Testis (tissue), 3 donors: ENCODE results near the gene ACY1. TPM values are rescaled to one million over a fixed set of nuclear protein-coding genes. Genes with fewer than 3 reads are reported as not detected.

Experiments
- DNase-seq: peaks from one replicate; pipeline ENCODE4 v3.0.0-alpha.2; 2019
- H3K27ac ChIP-seq, 2 donors: fragments of 200-600 bp; sonication (generic); one replicate each; pipeline ENCODE4 v1.5.1; 2019
- H3K27me3 ChIP-seq: fragments of 200-600 bp; sonication (generic); one replicate; pipeline ENCODE4 v1.5.1; 2019
- H3K36me3 ChIP-seq: fragments of 200-600 bp; sonication (generic); one replicate; pipeline ENCODE4 v1.5.1; 2017; ENCODE audit warnings: low read depth; ENCODE audit errors: missing control alignments
- H3K4me1 ChIP-seq: fragments of 200-600 bp; sonication (generic); one replicate; pipeline ENCODE4 v1.5.1; 2019
- H3K4me3 ChIP-seq, 2 donors: fragments of 200-600 bp; sonication (generic); one replicate each; pipeline ENCODE4 v1.5.1; 2017 to 2019
- H3K9me3 ChIP-seq: fragments of 200-600 bp; sonication (generic); one replicate; pipeline ENCODE4 v1.5.1; 2017
- POLR2A ChIP-seq: fragments of 450-650 bp; IDR thresholded peaks from one replicate; pipeline ENCODE4 v1.6.1; 2017; ENCODE audit warnings: antibody characterized with exemption, mild to moderate bottlenecking, moderate library complexity
- WGBS, 2 donors: methylation state at CpG; one replicate each; pipeline ENCODE4 v1.1.5; 2018; 5-methylcytosine and 5-hydroxymethylcytosine counted together
- intact Hi-C: fragments of 100-400 bp; cut with DNase I; formaldehyde crosslinking; loops from one replicate; pipeline ENCODE4 v1.15.1; 2023; ENCODE audit warnings: low total_unique reads
- polyA plus RNA-seq: library from polyadenylated mRNA; stranded (reverse); fragments of 350-450 nt; fragmentation: Illumina TruSeq; extraction: RNeasy Lipid Tissue Mini Kit (QIAGEN cat#74804); gene quantifications from one replicate; pipeline ENCODE4 v1.2.3, GENCODE V29; 2014; ENCODE audit warnings: low read depth, low replicate concordance; ENCODE audit not compliant: insufficient read depth
- total RNA-seq, 2 donors: library from RNA; depleted of rRNA; stranded (reverse); fragments of >200 nt; gene quantifications; one replicate each; pipeline ENCODE4 v1.2.3, GENCODE V29; 2016
- TF ChIP-seq, protein P1 (sequence below), 3 experiments: fragments of 450-650 bp in 2 of 3; fragments of 200-600 bp in 1 of 3; sonication (generic) in 1 of 3; IDR thresholded peaks; one replicate each; pipeline ENCODE4 v1.5.1; 2016 to 2019; ENCODE audit warnings: antibody characterized with exemption in 3 of 3, mild to moderate bottlenecking in 2 of 3, moderate library complexity in 1 of 3

Gene ACY1
- total and polyA plus RNA-seq, 3 donors from 2014 or later, result 16.0 to 26.7 (median 17.1) TPM

DNA sequence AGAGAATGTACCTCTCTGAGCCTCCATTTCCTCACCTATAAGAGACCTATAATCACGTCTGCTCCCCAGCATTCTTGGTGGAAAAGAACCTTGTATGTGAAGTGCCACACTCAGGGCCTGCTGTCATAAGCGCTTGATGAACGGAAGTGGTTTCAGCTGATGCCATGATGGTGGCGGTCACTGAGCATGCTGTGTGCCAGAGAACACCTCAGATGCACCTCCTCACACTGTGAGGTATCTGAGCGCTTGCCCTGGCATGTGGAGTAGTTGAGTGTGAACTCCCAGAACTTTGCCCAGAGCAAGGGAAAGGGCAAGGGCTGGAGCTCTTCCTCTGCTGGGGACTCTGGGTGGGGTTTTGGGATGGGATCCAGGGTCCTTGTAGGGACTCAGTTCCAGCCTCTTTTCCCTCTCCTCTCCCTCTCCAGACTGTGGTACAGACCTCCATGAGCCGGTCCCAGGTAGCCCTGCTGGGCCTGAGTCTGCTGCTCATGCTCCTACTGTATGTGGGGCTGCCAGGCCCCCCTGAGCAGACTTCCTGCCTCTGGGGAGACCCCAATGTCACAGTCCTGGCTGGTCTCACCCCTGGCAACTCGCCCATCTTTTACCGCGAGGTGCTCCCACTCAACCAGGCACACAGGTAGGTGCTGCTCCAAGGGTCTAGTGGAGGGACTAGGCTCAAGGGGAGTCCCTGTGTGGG is 5.7 kb upstream of the ACY1 start:
- TF ChIP-seq, protein P1, sequence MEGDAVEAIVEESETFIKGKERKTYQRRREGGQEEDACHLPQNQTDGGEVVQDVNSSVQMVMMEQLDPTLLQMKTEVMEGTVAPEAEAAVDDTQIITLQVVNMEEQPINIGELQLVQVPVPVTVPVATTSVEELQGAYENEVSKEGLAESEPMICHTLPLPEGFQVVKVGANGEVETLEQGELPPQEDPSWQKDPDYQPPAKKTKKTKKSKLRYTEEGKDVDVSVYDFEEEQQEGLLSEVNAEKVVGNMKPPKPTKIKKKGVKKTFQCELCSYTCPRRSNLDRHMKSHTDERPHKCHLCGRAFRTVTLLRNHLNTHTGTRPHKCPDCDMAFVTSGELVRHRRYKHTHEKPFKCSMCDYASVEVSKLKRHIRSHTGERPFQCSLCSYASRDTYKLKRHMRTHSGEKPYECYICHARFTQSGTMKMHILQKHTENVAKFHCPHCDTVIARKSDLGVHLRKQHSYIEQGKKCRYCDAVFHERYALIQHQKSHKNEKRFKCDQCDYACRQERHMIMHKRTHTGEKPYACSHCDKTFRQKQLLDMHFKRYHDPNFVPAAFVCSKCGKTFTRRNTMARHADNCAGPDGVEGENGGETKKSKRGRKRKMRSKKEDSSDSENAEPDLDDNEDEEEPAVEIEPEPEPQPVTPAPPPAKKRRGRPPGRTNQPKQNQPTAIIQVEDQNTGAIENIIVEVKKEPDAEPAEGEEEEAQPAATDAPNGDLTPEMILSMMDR (IDR thresholded peaks at IDR 0.05), result no peak
- no peak for TF ChIP-seq POLR2A
- Histone ChIP-seq H3K27me3 (no peaks in the 10 kb centered on the region), H3K36me3 (no peaks in the 10 kb centered on the region), H3K4me1 (peaks cover 16% of the 10 kb centered on the region), H3K27ac (no peak overlapping the region), H3K4me3 (no peak overlapping the region), H3K9me3 (no peaks in the 10 kb centered on the region)
- intact Hi-C loops, result no loop called here
- no peak for DNase-seq
- WGBS, 2 donors, result 86 to 94% methylated on average over 6 to 9 of the region's 9 CpGs

DNA sequence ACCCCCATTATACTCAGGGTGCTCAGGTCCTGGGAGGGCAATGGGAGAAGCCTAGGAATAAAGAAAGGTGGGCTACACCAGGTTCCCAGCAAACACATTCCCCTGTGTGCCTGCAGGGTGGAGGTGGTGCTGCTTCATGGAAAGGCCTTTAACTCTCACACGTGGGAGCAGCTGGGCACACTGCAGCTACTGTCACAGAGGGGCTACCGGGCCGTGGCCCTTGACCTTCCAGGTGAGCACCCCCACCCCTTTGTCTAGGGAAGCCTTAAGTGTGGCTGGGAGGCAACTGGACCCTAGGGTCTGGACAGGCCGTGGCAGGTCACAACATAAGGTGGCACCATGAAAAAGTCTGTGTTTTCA is 5.2 kb upstream of the ACY1 start:
- Histone ChIP-seq H3K27me3 (no peaks in the 10 kb centered on the region), H3K27ac (no peak overlapping the region), H3K36me3 (no peaks in the 10 kb centered on the region), H3K9me3 (no peaks in the 10 kb centered on the region), H3K4me1 (peaks cover 19% of the 10 kb centered on the region), H3K4me3 (no peak overlapping the region)
- no peak for DNase-seq
- 83% methylated on average over 3 to 4 of the region's 4 CpGs for WGBS, 2 donors
- TF ChIP-seq, protein P1 (IDR thresholded peaks at IDR 0.05), result no peak
- no peak for TF ChIP-seq POLR2A
- intact Hi-C loops, result no loop called here

DNA sequence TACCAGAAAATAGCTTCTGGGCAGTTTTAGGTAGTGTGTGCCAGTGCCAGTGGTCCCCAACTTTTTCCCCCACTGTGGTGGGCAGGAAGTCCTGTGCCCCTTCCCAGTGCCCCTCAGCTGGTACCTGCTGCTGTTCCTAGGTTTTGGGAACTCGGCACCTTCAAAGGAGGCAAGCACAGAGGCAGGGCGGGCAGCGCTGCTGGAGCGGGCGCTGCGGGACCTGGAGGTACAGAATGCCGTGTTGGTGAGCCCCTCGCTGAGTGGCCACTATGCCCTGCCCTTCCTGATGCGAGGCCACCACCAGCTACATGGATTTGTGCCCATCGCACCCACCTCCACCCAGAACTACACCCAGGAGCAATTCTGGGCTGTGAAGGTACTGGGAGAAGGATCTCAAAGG is 3.1 kb upstream of the ACY1 start:
- no peaks in the 10 kb centered on the region for H3K36me3 ChIP-seq
- H3K9me3 ChIP-seq, result no peaks in the 10 kb centered on the region
- TF ChIP-seq, protein P1 (IDR thresholded peaks at IDR 0.05), result no peak
- TF ChIP-seq POLR2A, result no peak
- intact Hi-C loops, result no loop called here
- DNase-seq, result no peak
- H3K4me3 ChIP-seq, result no peak overlapping the region
- no peak overlapping the region for H3K27ac ChIP-seq
- 95% methylated on average over 10 of the region's 10 CpGs; no CpG with 5 or more reads in 1 of the 2 donors for WGBS, 2 donors
- H3K4me1 ChIP-seq, result peaks cover 20% of the 10 kb centered on the region
- no peaks in the 10 kb centered on the region for H3K27me3 ChIP-seq

DNA sequence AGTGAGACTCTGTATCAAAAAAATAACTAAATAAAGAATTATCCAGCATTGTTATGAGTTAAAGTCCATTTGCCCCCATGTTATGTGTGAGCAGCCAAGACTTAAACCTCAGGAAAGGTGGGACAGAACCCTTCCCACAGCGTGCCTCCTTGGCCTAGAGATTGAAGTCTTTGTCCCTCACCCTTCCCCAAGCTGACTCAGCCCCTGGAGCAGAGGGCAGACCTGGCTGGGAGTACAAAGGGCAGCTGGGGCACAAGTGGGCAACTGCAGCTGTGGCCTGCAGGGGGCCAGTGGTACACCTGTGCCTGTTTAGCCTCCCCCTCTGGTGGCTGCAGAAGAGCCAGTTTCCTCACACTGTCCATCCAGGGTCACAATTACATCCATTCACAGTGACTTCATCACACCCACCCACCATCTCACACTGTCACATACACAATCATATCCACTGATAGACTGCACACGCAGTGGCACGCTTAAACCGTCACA is 940 bp upstream of the ACY1 start:
- intact Hi-C loops, result no loop called here
- 12 to 13% methylated on average over 4 of the region's 4 CpGs for WGBS, 2 donors
- no peak for DNase-seq

More for the DNA sequence above, 940 bp upstream of the ACY1 start:
- H3K9me3 ChIP-seq, result no peaks in the 10 kb centered on the region
- H3K27ac ChIP-seq, result peak overlapping the region in 1 of 2 donors; percentile 88
- peak overlapping the region; percentile 68 for H3K4me3 ChIP-seq
- peaks cover 20% of the 10 kb centered on the region for H3K4me1 ChIP-seq
- H3K27me3 ChIP-seq, result no peaks in the 10 kb centered on the region
- no peaks in the 10 kb centered on the region for H3K36me3 ChIP-seq
- TF ChIP-seq, protein P1 (IDR thresholded peaks at IDR 0.05), result peak in 2 of 3 experiments; percentile 15 to 33
- no peak for TF ChIP-seq POLR2A
